ENCODE data around the gene SPRR4.

Gene SPRR4

GRCh38 chr1:152960452-152961044, 9.9 kb upstream of the SPRR4 start:
- TF ChIP-seq TEAD4 (IDR thresholded peaks at IDR 0.05) (no peak), YY1 (IDR thresholded peaks at IDR 0.05; ENCODE audit: low read depth) (no peak), FOXM1 (IDR thresholded peaks at IDR 0.05; ENCODE audit: borderline replicate concordance, low read depth) (no peak), RAD21 (IDR thresholded peaks at IDR 0.05; ENCODE audit: low read depth) (peak; percentile 32; the same call in 1 of the 2 replicates), USF1 (IDR thresholded peaks at IDR 0.05) (no peak), CREB1 (IDR thresholded peaks at IDR 0.05; ENCODE audit: low read depth) (no peak), REST (IDR thresholded peaks at IDR 0.05; ENCODE audit: low read depth) (no peak)

- no peak for TF ChIP-seq ZBTB7A (IDR thresholded peaks at IDR 0.05; ENCODE audit: low read depth)
- no peak for TF ChIP-seq CEBPB (IDR thresholded peaks at IDR 0.05)
- no peak for TF ChIP-seq NFIC (IDR thresholded peaks at IDR 0.05)
- TF ChIP-seq MAX (IDR thresholded peaks at IDR 0.05) = no peak
- TF ChIP-seq YY1 (IDR thresholded peaks at IDR 0.05; ENCODE audit: low read depth) = no peak
- TF ChIP-seq TCF12 (IDR thresholded peaks at IDR 0.05; ENCODE audit: low read depth) = no peak
- TF ChIP-seq EGR1 (IDR thresholded peaks at IDR 0.05) = no peak
- TF ChIP-seq FOXM1 (IDR thresholded peaks at IDR 0.05; ENCODE audit: borderline replicate concordance, low read depth) = no peak
- no peak for TF ChIP-seq TAF1 (IDR thresholded peaks at IDR 0.05; ENCODE audit: low read depth)
- no peak for TF ChIP-seq REST (IDR thresholded peaks at IDR 0.05; ENCODE audit: low read depth)
- no peak for TF ChIP-seq EP300 (IDR thresholded peaks at IDR 0.05; ENCODE audit: borderline replicate concordance)
- TF ChIP-seq CREB1 (IDR thresholded peaks at IDR 0.05; ENCODE audit: low read depth) = no peak
- TF ChIP-seq USF1 (IDR thresholded peaks at IDR 0.05) = no peak
These were observed 9.1 kb upstream of the SPRR4 start for GRCh38 chr1:152961226-152961891.

- TF ChIP-seq ZBTB7A (IDR thresholded peaks at IDR 0.05; ENCODE audit: low read depth) = no peak
- TF ChIP-seq USF1 (IDR thresholded peaks at IDR 0.05) = no peak
- no peak for TF ChIP-seq RAD21 (IDR thresholded peaks at IDR 0.05; ENCODE audit: low read depth)
These were observed 7.5 kb upstream of the SPRR4 start for GRCh38 chr1:152962876-152963415.

- TF ChIP-seq REST (IDR thresholded peaks at IDR 0.05; ENCODE audit: low read depth) (no peak), EP300 (IDR thresholded peaks at IDR 0.05; ENCODE audit: borderline replicate concordance) (no peak), YY1 (IDR thresholded peaks at IDR 0.05; ENCODE audit: low read depth) (no peak), NFIC (IDR thresholded peaks at IDR 0.05) (no peak), TEAD4 (IDR thresholded peaks at IDR 0.05) (no peak), CEBPB (IDR thresholded peaks at IDR 0.05) (no peak), USF1 (IDR thresholded peaks at IDR 0.05) (no peak), CREB1 (IDR thresholded peaks at IDR 0.05; ENCODE audit: low read depth) (no peak), RAD21 (IDR thresholded peaks at IDR 0.05; ENCODE audit: low read depth) (no peak)
These were observed 5.9 kb upstream of the SPRR4 start for GRCh38 chr1:152964536-152964935.

All from Ishikawa (cell line).